K562 (cell line): ENCODE results near the gene ZSCAN12. TPM values are rescaled to one million over a fixed set of nuclear protein-coding genes. Genes with fewer than 3 reads are reported as not detected.

Source experiments
- CCNT2 ChIP-seq: IDR thresholded peaks from 2 replicates; pipeline ENCODE4 v1.6.1; 2011; ENCODE audit warnings: borderline replicate concordance, low read depth, mild to moderate bottlenecking, moderate library complexity, mixed read lengths, low read length; ENCODE audit not compliant: insufficient read length; ENCODE audit errors: extremely low read depth
- ELF4 ChIP-seq: fragments of 450-650 bp; formaldehyde crosslinking; IDR thresholded peaks from 2 replicates; pipeline ENCODE4 v1.4.0; 2022; ENCODE audit warnings: missing genetic modification characterization
- HOMEZ ChIP-seq: fragments of 250-450 bp; sonication (Bioruptor Pico); IDR thresholded peaks from 2 replicates; pipeline ENCODE4 v1.4.0; 2020; ENCODE audit warnings: mild to moderate bottlenecking, moderate library complexity
- IRF1 ChIP-seq: sonication (generic); formaldehyde crosslinking; IDR thresholded peaks from 2 replicates; pipeline ENCODE4 v1.8.0; 2022; ENCODE audit warnings: missing genetic modification reagents, mild to moderate bottlenecking, borderline replicate concordance
- NFRKB ChIP-seq: fragments of 450-650 bp; IDR thresholded peaks from 2 replicates; pipeline ENCODE4 v1.6.1; 2016; ENCODE audit warnings: low read depth
- PRPF4 ChIP-seq: fragments of 200-400 bp; formaldehyde crosslinking; IDR thresholded peaks from one replicate; pipeline ENCODE4 v1.6.1; 2017; ENCODE audit warnings: low read length, low read depth, mild to moderate bottlenecking; ENCODE audit not compliant: insufficient read depth, poor library complexity, severe bottlenecking
- RBM39 ChIP-seq: fragments of 200-400 bp; formaldehyde crosslinking; optimal IDR thresholded peaks from 2 replicates; pipeline ENCODE3; 2018; ENCODE audit warnings: low read depth, low read length
- SMC3 ChIP-seq: conservative IDR thresholded peaks from 2 replicates; pipeline ENCODE4 v1.6.1; 2011; ENCODE audit warnings: low read depth, low read length, improper control_type of control experiment; ENCODE audit not compliant: insufficient read depth
- ZNF280B ChIP-seq: fragments of 250-450 bp; sonication (Bioruptor Pico); IDR thresholded peaks from 2 replicates; pipeline ENCODE4 v1.5.1; 2021; ENCODE audit warnings: mild to moderate bottlenecking
- ZNF444 ChIP-seq: fragments of 250-450 bp; sonication (Bioruptor Pico); IDR thresholded peaks from 2 replicates; pipeline ENCODE4 v1.4.0; 2020; ENCODE audit warnings: mild to moderate bottlenecking, moderate library complexity
- ZZZ3 ChIP-seq: fragments of 450-650 bp; IDR thresholded peaks from 2 replicates; pipeline ENCODE4 v1.6.1; 2016; ENCODE audit warnings: antibody characterized with exemption, mild to moderate bottlenecking, moderate library complexity
- polyA plus RNA-seq, 8 experiments: library from polyadenylated mRNA; depleted of rRNA in 4 of 8; stranded (reverse) in 5 of 8; unstranded in 3 of 8; fragments of >200 nt; fragmentation: Nextera tagmentation in 2 of 8; fragmentation: Illumina TruSeq in 1 of 8; extraction: Ambion mirVana in 2 of 8; extraction: Trizol in 1 of 8; gene quantifications; 2 replicates each; pipeline versions ENCODE4 v1.2.1 to v1.2.3, GENCODE V29; 2011 to 2014; ENCODE audit warnings: inconsistent platforms in 1 of 8, missing spikeins in 1 of 8
- total RNA-seq, 7 experiments: library from RNA; depleted of rRNA in 6 of 7; stranded (reverse); fragments of >200 nt in 6 of 7; fragmentation: Illumina TruSeq in 2 of 7; extraction: Trizol in 2 of 7; gene quantifications; 2 replicates each; pipeline versions ENCODE4 v1.2.1 to v1.2.3, GENCODE V29; 2011 to 2021; ENCODE audit warnings: low replicate concordance in 1 of 7
- TF ChIP-seq, protein P1 (sequence below): fragments of 250-450 bp; sonication (Bioruptor Pico); IDR thresholded peaks from 2 replicates; pipeline ENCODE4 v1.5.0; 2021
- TF ChIP-seq, protein P2 (sequence below), 3 experiments: fragments of 200-800 bp in 1 of 3; sonication (Bioruptor generic) in 1 of 3; sonication (generic) in 1 of 3; formaldehyde crosslinking in 1 of 3; IDR thresholded peaks; 2 replicates each; pipeline versions ENCODE4 v1.6.1 to v1.8.0; 2016 to 2022; ENCODE audit warnings: mild to moderate bottlenecking in 2 of 3, missing compliant biosample characterization in 2 of 3, missing genetic modification characterization in 2 of 3, missing genetic modification reagents in 1 of 3
- TF ChIP-seq, protein P3 (sequence below): sonication (generic); formaldehyde crosslinking; IDR thresholded peaks from 2 replicates; pipeline ENCODE4 v1.8.1; 2023; ENCODE audit warnings: missing genetic modification reagents, mild to moderate bottlenecking, borderline replicate concordance

ZSCAN12 gene
- total and polyA plus RNA-seq, 9 of the 15 experiments (the other 6 are each of a cell fraction or from before 2014, with no cell fraction given) = 2.5 to 19.6 (median 12.5) TPM

DNA sequence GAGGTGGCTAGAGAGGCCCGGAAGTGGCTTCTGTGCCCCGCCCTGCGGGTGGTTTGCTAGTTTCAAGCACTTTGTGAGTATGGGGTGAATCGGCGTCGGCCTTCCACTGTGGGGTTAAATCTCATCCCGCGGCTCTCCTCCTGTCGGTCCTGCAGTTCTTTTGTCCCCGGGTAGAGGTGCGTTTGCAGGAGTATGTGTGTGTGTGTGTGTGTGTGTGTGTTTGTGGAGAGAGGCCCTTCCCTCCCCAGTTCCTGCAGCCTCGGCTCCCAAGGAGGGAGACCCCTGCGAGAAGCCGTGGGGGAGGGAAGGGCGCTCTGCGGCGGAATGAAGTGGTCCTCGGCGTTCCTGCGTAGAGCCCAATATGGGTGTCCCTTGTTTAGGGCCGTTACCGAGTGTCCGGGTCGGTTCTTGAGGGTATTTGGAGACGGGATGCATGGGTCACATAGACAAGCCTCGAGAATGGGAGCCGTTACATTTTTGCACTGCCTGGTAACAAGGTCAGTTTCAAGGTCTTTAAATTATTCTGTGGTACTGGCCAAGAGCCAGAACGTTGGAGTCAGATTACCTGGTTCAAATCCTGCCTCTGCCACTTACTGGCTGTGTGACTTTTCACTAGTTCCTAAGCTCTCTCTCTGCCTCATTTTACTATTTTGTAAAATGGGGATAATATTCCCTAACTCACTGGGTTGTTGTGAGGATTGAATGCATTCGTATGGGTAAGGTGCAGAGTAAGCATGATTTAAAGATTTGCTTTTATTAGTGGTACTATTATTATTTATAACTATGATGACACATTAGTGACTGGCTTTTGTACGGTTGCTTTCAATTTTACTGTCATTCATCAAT, 49.4 kb downstream of the ZSCAN12 start, which contains the start of gene ZKSCAN3 (continued):
- TF ChIP-seq IRF1 (CRISPR knock-in tag) (no peak), ZNF280B (CRISPR knock-in tag) (no peak), ZZZ3 (peak; percentile 33; the same call in 1 of the 2 replicates), ELF4 (CRISPR knock-in tag) (peak; percentile 96), CCNT2 (no peak), NFRKB (peak; percentile 96), HOMEZ (no peak), SMC3 (peak; percentile 9; the same call in 1 of the 2 replicates), ZNF444 (CRISPR knock-in tag) (no peak), RBM39 (no peak), PRPF4 (no peak)
- TF ChIP-seq, protein P1, sequence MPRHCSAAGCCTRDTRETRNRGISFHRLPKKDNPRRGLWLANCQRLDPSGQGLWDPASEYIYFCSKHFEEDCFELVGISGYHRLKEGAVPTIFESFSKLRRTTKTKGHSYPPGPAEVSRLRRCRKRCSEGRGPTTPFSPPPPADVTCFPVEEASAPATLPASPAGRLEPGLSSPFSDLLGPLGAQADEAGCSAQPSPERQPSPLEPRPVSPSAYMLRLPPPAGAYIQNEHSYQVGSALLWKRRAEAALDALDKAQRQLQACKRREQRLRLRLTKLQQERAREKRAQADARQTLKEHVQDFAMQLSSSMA = peak; percentile 9; the same call in 1 of the 2 replicates
- TF ChIP-seq, protein P2, sequence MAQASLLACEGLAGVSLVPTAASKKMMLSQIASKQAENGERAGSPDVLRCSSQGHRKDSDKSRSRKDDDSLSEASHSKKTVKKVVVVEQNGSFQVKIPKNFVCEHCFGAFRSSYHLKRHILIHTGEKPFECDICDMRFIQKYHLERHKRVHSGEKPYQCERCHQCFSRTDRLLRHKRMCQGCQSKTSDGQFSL (CRISPR knock-in tag; IDR thresholded peaks at IDR 0.05) = no peak; the same call in 1 of the 2 replicates
- TF ChIP-seq, protein P2 (tag; IDR thresholded peaks at IDR 0.05) = no peak
- TF ChIP-seq, protein P3, sequence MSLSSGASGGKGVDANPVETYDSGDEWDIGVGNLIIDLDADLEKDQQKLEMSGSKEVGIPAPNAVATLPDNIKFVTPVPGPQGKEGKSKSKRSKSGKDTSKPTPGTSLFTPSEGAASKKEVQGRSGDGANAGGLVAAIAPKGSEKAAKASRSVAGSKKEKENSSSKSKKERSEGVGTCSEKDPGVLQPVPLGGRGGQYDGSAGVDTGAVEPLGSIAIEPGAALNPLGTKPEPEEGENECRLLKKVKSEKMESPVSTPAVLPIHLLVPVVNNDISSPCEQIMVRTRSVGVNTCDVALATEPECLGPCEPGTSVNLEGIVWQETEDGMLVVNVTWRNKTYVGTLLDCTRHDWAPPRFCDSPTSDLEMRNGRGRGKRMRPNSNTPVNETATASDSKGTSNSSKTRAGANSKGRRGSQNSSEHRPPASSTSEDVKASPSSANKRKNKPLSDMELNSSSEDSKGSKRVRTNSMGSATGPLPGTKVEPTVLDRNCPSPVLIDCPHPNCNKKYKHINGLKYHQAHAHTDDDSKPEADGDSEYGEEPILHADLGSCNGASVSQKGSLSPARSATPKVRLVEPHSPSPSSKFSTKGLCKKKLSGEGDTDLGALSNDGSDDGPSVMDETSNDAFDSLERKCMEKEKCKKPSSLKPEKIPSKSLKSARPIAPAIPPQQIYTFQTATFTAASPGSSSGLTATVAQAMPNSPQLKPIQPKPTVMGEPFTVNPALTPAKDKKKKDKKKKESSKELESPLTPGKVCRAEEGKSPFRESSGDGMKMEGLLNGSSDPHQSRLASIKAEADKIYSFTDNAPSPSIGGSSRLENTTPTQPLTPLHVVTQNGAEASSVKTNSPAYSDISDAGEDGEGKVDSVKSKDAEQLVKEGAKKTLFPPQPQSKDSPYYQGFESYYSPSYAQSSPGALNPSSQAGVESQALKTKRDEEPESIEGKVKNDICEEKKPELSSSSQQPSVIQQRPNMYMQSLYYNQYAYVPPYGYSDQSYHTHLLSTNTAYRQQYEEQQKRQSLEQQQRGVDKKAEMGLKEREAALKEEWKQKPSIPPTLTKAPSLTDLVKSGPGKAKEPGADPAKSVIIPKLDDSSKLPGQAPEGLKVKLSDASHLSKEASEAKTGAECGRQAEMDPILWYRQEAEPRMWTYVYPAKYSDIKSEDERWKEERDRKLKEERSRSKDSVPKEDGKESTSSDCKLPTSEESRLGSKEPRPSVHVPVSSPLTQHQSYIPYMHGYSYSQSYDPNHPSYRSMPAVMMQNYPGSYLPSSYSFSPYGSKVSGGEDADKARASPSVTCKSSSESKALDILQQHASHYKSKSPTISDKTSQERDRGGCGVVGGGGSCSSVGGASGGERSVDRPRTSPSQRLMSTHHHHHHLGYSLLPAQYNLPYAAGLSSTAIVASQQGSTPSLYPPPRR (CRISPR knock-in tag) = no peak
